GM23338 (cell line): Measurements from ENCODE around the gene CTDNEP1. TPM values are rescaled to one million over a fixed set of nuclear protein-coding genes. Genes with fewer than 3 reads are reported as not detected.

Experiments used
- ATAC-seq: fragments of 200-7000 bp; cut with Tn5 transposase; 3 replicates; pipeline ENCODE4 v1.9.1; 2020
- DNase-seq: peaks from one replicate; pipeline ENCODE4 v3.0.0-alpha.2; 2015; ENCODE audit warnings: low spot score
- H2AFZ ChIP-seq: fragments of 200-600 bp; sonication (generic); 2 replicates; pipeline ENCODE4 v1.8.0; 2016; ENCODE audit warnings: antibody characterized with exemption, mild to moderate bottlenecking, moderate library complexity
- H3F3A ChIP-seq: fragments of 200-600 bp; sonication (generic); replicated peaks from 2 replicates; pipeline ENCODE4 v1.8.0; 2017; ENCODE audit warnings: antibody characterized with exemption, mixed run types, low read depth
- H3K27ac ChIP-seq: fragments of 200-600 bp; sonication (generic); 2 replicates; pipeline ENCODE4 v1.6.1; 2016; ENCODE audit warnings: low read depth
- H3K27me3 ChIP-seq: fragments of 200-600 bp; sonication (generic); 2 replicates; pipeline ENCODE4 v1.8.0; 2016; ENCODE audit warnings: mild to moderate bottlenecking, mixed run types, moderate library complexity; ENCODE audit not compliant: insufficient read depth
- H3K36me3 ChIP-seq: fragments of 200-600 bp; sonication (generic); 2 replicates; pipeline ENCODE4 v1.8.0; 2016; ENCODE audit warnings: mild to moderate bottlenecking; ENCODE audit not compliant: insufficient read depth
- H3K4me1 ChIP-seq: fragments of 200-600 bp; sonication (generic); 2 replicates; pipeline ENCODE4 v1.8.0; 2016; ENCODE audit warnings: mild to moderate bottlenecking, moderate library complexity; ENCODE audit not compliant: insufficient read depth
- H3K4me2 ChIP-seq: fragments of 200-600 bp; sonication (generic); 2 replicates; pipeline ENCODE4 v1.7.1; 2017; ENCODE audit warnings: mixed run types
- H3K4me3 ChIP-seq: fragments of 200-600 bp; sonication (generic); 2 replicates; pipeline ENCODE4 v1.6.1; 2016; ENCODE audit warnings: mixed run types
- H3K79me2 ChIP-seq: fragments of 200-600 bp; sonication (generic); replicated peaks from 2 replicates; pipeline ENCODE4 v1.8.0; 2017; ENCODE audit warnings: mild to moderate bottlenecking; ENCODE audit not compliant: insufficient read depth
- H3K9me2 ChIP-seq: fragments of 200-600 bp; sonication (generic); 2 replicates; pipeline ENCODE4 v1.8.0; 2017; ENCODE audit not compliant: insufficient read depth
- H4K20me1 ChIP-seq: fragments of 200-600 bp; sonication (generic); replicated peaks from 2 replicates; pipeline ENCODE4 v1.8.0; 2017; ENCODE audit warnings: mild to moderate bottlenecking; ENCODE audit not compliant: insufficient read depth
- H3K27ac Mint-ChIP-seq: 2 replicates; pipeline ENCODE4 v1.8.0; 2020; ENCODE audit warnings: inconsistent platforms, mild to moderate bottlenecking, moderate library complexity, mixed read lengths
- H3K27me3 Mint-ChIP-seq: 3 replicates; pipeline ENCODE4 v1.8.0; 2022; ENCODE audit warnings: low read depth, mild to moderate bottlenecking, moderate library complexity, mixed read lengths, inconsistent platforms; ENCODE audit not compliant: insufficient read depth, poor library complexity
- H3K36me3 Mint-ChIP-seq: 3 replicates; pipeline ENCODE4 v1.8.0; 2021; ENCODE audit warnings: low read depth, mild to moderate bottlenecking, inconsistent platforms, moderate library complexity, mixed read lengths
- H3K4me1 Mint-ChIP-seq: 3 replicates; pipeline ENCODE4 v1.8.0; 2020; ENCODE audit warnings: mild to moderate bottlenecking, inconsistent platforms, mixed read lengths
- H3K4me3 Mint-ChIP-seq: 3 replicates; pipeline ENCODE4 v1.8.0; 2021; ENCODE audit warnings: moderate library complexity, mild to moderate bottlenecking, inconsistent platforms, mixed read lengths
- H3K9me3 Mint-ChIP-seq: 3 replicates; pipeline ENCODE4 v1.8.0; 2020; ENCODE audit warnings: moderate library complexity, mild to moderate bottlenecking, inconsistent platforms, mixed read lengths
- CREB1 ChIP-seq: fragments of 250-450 bp; sonication (Bioruptor Pico); IDR thresholded peaks from 2 replicates; pipeline ENCODE4 v1.5.0; 2020; ENCODE audit warnings: low read depth, mild to moderate bottlenecking, moderate library complexity
- ETS1 ChIP-seq: IDR thresholded peaks from 2 replicates; pipeline ENCODE4 v1.6.1; 2016; ENCODE audit warnings: antibody characterized with exemption
- EZH2phosphoT487 ChIP-seq: fragments of 200-600 bp; sonication (generic); IDR thresholded peaks from one replicate; pipeline ENCODE4 v1.8.1; 2018; ENCODE audit warnings: antibody characterized with exemption; ENCODE audit not compliant: unreplicated experiment
- POLR2AphosphoS5 ChIP-seq: IDR thresholded peaks from 2 replicates; pipeline ENCODE4 v1.6.1; 2016; ENCODE audit warnings: antibody characterized with exemption, low read depth
- STAT1 ChIP-seq: IDR thresholded peaks from one replicate; pipeline ENCODE4 v1.6.1; 2016; ENCODE audit warnings: antibody characterized with exemption; ENCODE audit not compliant: unreplicated experiment
- polyA plus RNA-seq: library from polyadenylated mRNA; unstranded; fragments of >200 nt; fragmentation: Nextera tagmentation; extraction: Ambion mirVana; gene quantifications from 2 replicates; pipeline ENCODE4 v1.2.1, GENCODE V29; 2016
- total RNA-seq: library from RNA; depleted of rRNA; stranded (reverse); fragments of >200 nt; shearing (Covaris generic); gene quantifications from 2 replicates; pipeline ENCODE4 v1.2.3, GENCODE V29; 2014
- TF ChIP-seq, protein P1 (sequence below): fragments of 250-450 bp; sonication (Bioruptor Pico); IDR thresholded peaks from 2 replicates; pipeline ENCODE4 v1.5.0; 2020; ENCODE audit warnings: mild to moderate bottlenecking, moderate library complexity
- TF ChIP-seq, protein P2 (sequence below): IDR thresholded peaks from one replicate; pipeline ENCODE4 v1.6.1; 2018; ENCODE audit warnings: antibody characterized with exemption; ENCODE audit not compliant: unreplicated experiment

Gene CTDNEP1
- total and polyA plus RNA-seq, 2 experiments from 2014 or later: 48.1 to 93.4 TPM

- TF ChIP-seq, protein P1, sequence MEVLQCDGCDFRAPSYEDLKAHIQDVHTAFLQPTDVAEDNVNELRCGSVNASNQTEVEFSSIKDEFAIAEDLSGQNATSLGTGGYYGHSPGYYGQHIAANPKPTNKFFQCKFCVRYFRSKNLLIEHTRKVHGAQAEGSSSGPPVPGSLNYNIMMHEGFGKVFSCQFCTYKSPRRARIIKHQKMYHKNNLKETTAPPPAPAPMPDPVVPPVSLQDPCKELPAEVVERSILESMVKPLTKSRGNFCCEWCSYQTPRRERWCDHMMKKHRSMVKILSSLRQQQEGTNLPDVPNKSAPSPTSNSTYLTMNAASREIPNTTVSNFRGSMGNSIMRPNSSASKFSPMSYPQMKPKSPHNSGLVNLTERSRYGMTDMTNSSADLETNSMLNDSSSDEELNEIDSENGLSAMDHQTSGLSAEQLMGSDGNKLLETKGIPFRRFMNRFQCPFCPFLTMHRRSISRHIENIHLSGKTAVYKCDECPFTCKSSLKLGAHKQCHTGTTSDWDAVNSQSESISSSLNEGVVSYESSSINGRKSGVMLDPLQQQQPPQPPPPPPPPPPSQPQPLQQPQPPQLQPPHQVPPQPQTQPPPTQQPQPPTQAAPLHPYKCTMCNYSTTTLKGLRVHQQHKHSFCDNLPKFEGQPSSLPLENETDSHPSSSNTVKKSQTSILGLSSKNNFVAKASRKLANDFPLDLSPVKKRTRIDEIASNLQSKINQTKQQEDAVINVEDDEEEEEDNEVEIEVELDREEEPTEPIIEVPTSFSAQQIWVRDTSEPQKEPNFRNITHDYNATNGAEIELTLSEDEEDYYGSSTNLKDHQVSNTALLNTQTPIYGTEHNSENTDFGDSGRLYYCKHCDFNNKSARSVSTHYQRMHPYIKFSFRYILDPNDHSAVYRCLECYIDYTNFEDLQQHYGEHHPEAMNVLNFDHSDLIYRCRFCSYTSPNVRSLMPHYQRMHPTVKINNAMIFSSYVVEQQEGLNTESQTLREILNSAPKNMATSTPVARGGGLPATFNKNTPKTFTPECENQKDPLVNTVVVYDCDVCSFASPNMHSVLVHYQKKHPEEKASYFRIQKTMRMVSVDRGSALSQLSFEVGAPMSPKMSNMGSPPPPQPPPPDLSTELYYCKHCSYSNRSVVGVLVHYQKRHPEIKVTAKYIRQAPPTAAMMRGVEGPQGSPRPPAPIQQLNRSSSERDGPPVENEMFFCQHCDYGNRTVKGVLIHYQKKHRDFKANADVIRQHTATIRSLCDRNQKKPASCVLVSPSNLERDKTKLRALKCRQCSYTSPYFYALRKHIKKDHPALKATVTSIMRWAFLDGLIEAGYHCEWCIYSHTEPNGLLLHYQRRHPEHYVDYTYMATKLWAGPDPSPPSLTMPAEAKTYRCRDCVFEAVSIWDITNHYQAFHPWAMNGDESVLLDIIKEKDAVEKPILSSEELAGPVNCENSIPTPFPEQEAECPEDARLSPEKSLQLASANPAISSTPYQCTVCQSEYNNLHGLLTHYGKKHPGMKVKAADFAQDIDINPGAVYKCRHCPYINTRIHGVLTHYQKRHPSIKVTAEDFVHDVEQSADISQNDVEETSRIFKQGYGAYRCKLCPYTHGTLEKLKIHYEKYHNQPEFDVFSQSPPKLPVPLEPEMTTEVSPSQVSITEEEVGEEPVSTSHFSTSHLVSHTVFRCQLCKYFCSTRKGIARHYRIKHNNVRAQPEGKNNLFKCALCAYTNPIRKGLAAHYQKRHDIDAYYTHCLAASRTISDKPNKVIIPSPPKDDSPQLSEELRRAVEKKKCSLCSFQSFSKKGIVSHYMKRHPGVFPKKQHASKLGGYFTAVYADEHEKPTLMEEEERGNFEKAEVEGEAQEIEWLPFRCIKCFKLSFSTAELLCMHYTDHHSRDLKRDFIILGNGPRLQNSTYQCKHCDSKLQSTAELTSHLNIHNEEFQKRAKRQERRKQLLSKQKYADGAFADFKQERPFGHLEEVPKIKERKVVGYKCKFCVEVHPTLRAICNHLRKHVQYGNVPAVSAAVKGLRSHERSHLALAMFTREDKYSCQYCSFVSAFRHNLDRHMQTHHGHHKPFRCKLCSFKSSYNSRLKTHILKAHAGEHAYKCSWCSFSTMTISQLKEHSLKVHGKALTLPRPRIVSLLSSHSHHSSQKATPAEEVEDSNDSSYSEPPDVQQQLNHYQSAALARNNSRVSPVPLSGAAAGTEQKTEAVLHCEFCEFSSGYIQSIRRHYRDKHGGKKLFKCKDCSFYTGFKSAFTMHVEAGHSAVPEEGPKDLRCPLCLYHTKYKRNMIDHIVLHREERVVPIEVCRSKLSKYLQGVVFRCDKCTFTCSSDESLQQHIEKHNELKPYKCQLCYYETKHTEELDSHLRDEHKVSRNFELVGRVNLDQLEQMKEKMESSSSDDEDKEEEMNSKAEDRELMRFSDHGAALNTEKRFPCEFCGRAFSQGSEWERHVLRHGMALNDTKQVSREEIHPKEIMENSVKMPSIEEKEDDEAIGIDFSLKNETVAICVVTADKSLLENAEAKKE (CRISPR knock-in tag): no peak
- TF ChIP-seq, protein P2, sequence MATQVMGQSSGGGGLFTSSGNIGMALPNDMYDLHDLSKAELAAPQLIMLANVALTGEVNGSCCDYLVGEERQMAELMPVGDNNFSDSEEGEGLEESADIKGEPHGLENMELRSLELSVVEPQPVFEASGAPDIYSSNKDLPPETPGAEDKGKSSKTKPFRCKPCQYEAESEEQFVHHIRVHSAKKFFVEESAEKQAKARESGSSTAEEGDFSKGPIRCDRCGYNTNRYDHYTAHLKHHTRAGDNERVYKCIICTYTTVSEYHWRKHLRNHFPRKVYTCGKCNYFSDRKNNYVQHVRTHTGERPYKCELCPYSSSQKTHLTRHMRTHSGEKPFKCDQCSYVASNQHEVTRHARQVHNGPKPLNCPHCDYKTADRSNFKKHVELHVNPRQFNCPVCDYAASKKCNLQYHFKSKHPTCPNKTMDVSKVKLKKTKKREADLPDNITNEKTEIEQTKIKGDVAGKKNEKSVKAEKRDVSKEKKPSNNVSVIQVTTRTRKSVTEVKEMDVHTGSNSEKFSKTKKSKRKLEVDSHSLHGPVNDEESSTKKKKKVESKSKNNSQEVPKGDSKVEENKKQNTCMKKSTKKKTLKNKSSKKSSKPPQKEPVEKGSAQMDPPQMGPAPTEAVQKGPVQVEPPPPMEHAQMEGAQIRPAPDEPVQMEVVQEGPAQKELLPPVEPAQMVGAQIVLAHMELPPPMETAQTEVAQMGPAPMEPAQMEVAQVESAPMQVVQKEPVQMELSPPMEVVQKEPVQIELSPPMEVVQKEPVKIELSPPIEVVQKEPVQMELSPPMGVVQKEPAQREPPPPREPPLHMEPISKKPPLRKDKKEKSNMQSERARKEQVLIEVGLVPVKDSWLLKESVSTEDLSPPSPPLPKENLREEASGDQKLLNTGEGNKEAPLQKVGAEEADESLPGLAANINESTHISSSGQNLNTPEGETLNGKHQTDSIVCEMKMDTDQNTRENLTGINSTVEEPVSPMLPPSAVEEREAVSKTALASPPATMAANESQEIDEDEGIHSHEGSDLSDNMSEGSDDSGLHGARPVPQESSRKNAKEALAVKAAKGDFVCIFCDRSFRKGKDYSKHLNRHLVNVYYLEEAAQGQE: no peak
Observed at GRCh38 chr17:7233701-7234082, 17.8 kb downstream of the CTDNEP1 start (continued).

DNA sequence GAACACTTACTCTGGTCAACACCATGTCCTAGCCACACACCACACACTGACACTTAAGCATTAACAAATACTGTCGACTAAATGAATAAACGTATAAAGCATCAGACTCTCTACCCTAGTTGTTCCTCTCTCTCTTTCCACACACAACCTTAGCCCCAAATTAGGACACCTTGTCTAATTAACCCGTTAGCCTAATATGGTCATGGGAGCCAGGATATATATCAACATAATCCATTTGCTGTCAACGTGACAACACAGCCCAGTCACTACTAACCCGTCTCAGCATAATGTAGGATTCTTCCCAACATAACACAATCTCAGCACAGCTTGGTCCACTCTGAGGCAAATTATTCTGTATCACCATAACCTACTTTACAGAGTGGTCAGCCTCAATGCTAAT, 19.4 kb downstream of the CTDNEP1 start:
- TF ChIP-seq CREB1 (no peak), POLR2AphosphoS5 (no peak), EZH2phosphoT487 (no peak), STAT1 (no peak), ETS1 (no peak)
- Mint-ChIP-seq H3K4me3 (peak overlapping the region; percentile 12), H3K4me1 (peaks cover 25% of the 10 kb centered on the region), H3K27ac (no peak overlapping the region), H3K27me3 (peaks cover 14% of the 10 kb centered on the region), H3K36me3 (peaks cover 68% of the 10 kb centered on the region), H3K9me3 (peaks cover 3% of the 10 kb centered on the region; the same call in 2 of the 3 replicates)
- ATAC-seq (no peak), DNase-seq (no peak)
- Histone ChIP-seq H3K4me2 (peak overlapping the region; percentile 97), H3K4me3 (peak overlapping the region; percentile 97; the same call in 1 of the 2 replicates), H2AFZ (no peak overlapping the region), H3K79me2 (peaks cover 59% of the 10 kb centered on the region), H4K20me1 (peaks cover 43% of the 10 kb centered on the region), H3K27ac (no peak overlapping the region), H3F3A (peaks cover 32% of the 10 kb centered on the region), H3K9me2 (no peaks in the 10 kb centered on the region), H3K36me3 (peaks cover 9% of the 10 kb centered on the region), H3K4me1 (peaks cover 17% of the 10 kb centered on the region), H3K27me3 (no peaks in the 10 kb centered on the region)
